Central memory CD8-positive, alpha-beta T cell (primary cell): ENCODE measurements around the gene PPFIA2.

Experiments used
- ATAC-seq: fragments of 150-1000 bp; cut with Tn5 transposase; replicated peaks from 2 replicates; pipeline ENCODE4 v1.10.0; 2022; ENCODE audit warnings: mild to moderate bottlenecking, moderate FRiP score, moderate number of reproducible peaks; ENCODE audit not compliant: poor library complexity, severe bottlenecking; ENCODE audit errors: extremely low read depth
- DNase-seq, 2 donors: peaks; one replicate each; pipeline ENCODE4 v3.0.0; 2021; ENCODE audit warnings: low spot score in 2 of 2
- H3K27ac Mint-ChIP-seq: one replicate; pipeline ENCODE4 v1.8.0; 2022; ENCODE audit warnings: low read depth, mild to moderate bottlenecking, moderate library complexity, mixed read lengths
- H3K27me3 Mint-ChIP-seq: one replicate; pipeline ENCODE4 v1.8.0; 2022; ENCODE audit warnings: mixed read lengths
- H3K36me3 Mint-ChIP-seq: one replicate; pipeline ENCODE4 v1.8.0; 2022; ENCODE audit warnings: mild to moderate bottlenecking, moderate library complexity, mixed read lengths; ENCODE audit not compliant: insufficient read depth
- H3K4me1 Mint-ChIP-seq: one replicate; pipeline ENCODE4 v1.8.0; 2022; ENCODE audit warnings: mixed read lengths
- H3K4me3 Mint-ChIP-seq: one replicate; pipeline ENCODE4 v1.8.0; 2022; ENCODE audit warnings: mild to moderate bottlenecking, moderate library complexity, mixed read lengths
- H3K9me3 Mint-ChIP-seq: one replicate; pipeline ENCODE4 v1.8.0; 2022; ENCODE audit warnings: mixed read lengths

PPFIA2 gene

DNA sequence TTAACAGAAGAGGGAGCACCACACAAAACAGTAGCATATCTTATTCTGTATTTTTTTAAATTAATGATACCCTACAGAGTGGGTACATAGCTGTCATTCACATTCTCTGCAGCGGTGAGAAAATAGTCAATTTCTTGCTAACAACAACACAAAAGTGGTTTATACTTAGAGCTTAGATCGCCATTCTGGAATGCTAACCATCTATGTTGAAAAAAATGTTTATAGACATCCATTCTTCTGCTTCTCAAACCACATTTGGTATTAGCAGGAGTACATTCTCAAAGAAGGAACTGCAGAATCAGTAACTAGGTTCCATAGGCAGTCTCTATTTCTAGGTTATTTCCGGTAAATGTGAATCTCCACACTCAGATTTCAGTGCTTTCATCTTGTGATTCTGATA, 185.9 kb downstream of the PPFIA2 start:
- no peak for DNase-seq
- Mint-ChIP-seq H3K4me1 (no peaks in the 10 kb centered on the region), H3K27ac (no peak overlapping the region), H3K36me3 (no peaks in the 10 kb centered on the region), H3K4me3 (no peak overlapping the region), H3K9me3 (peaks cover 11% of the 10 kb centered on the region), H3K27me3 (no peaks in the 10 kb centered on the region)
- ATAC-seq, result no peak

DNA sequence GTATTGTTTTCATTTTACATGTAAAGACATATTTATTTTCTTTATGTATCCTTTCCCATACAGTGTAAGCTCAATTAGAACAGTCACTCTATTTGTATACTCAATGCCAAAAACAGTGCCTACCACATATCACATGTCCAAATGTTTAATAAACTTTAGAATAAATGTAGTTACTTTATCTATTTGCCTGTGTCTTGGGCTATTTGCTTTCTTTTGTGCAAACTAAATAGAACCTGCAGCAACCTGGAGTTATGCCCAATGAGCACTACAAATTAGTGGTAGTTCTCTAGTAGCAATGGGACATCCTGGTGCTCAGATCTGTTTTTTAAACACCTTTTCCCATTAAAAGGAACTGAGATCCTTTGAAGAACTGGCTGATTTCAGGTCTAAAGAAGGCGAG, 186.7 kb downstream of the PPFIA2 start:
- H3K4me3 Mint-ChIP-seq, result no peak overlapping the region
- ATAC-seq, result no peak
- no peak for DNase-seq
- no peaks in the 10 kb centered on the region for H3K36me3 Mint-ChIP-seq
- H3K4me1 Mint-ChIP-seq, result no peaks in the 10 kb centered on the region
- peaks cover 11% of the 10 kb centered on the region for H3K9me3 Mint-ChIP-seq
- H3K27ac Mint-ChIP-seq, result no peak overlapping the region
- H3K27me3 Mint-ChIP-seq, result no peaks in the 10 kb centered on the region

GRCh38 chr12:81570234-81570633, 188.9 kb downstream of the PPFIA2 start:
- no peak for DNase-seq
- no peak for ATAC-seq
- no peak overlapping the region for H3K27ac Mint-ChIP-seq

GRCh38 chr12:81564237-81564636, 194.9 kb downstream of the PPFIA2 start:
- ATAC-seq (no peak), DNase-seq (no peak)
- Mint-ChIP-seq H3K4me3 (no peak overlapping the region), H3K27ac (no peak overlapping the region), H3K36me3 (no peaks in the 10 kb centered on the region), H3K9me3 (peaks cover 18% of the 10 kb centered on the region), H3K4me1 (no peaks in the 10 kb centered on the region), H3K27me3 (no peaks in the 10 kb centered on the region)

More at GRCh38 chr12:81570234-81570633, 188.9 kb downstream of the PPFIA2 start:
- Mint-ChIP-seq H3K4me3 (no peak overlapping the region), H3K4me1 (no peaks in the 10 kb centered on the region), H3K36me3 (no peaks in the 10 kb centered on the region), H3K27me3 (no peaks in the 10 kb centered on the region), H3K9me3 (peaks cover 15% of the 10 kb centered on the region)

- no peaks in the 10 kb centered on the region for H3K36me3 Mint-ChIP-seq
- DNase-seq, result no peak
- no peak for ATAC-seq
- peaks cover 7% of the 10 kb centered on the region for H3K9me3 Mint-ChIP-seq
- no peak overlapping the region for H3K4me3 Mint-ChIP-seq
- H3K27ac Mint-ChIP-seq, result no peak overlapping the region
- no peaks in the 10 kb centered on the region for H3K27me3 Mint-ChIP-seq
- H3K4me1 Mint-ChIP-seq, result no peaks in the 10 kb centered on the region
Measured at GRCh38 chr12:81558031-81558430, 201.1 kb downstream of the PPFIA2 start.

- H3K27ac Mint-ChIP-seq, result no peak overlapping the region
- no peak for ATAC-seq
- no peaks in the 10 kb centered on the region for H3K4me1 Mint-ChIP-seq
- no peaks in the 10 kb centered on the region for H3K27me3 Mint-ChIP-seq
- H3K36me3 Mint-ChIP-seq, result no peaks in the 10 kb centered on the region
- DNase-seq, result no peak
- H3K4me3 Mint-ChIP-seq, result no peak overlapping the region
- H3K9me3 Mint-ChIP-seq, result peaks cover 16% of the 10 kb centered on the region
Measured at GRCh38 chr12:81546811-81547210, 212.3 kb downstream of the PPFIA2 start.

DNA sequence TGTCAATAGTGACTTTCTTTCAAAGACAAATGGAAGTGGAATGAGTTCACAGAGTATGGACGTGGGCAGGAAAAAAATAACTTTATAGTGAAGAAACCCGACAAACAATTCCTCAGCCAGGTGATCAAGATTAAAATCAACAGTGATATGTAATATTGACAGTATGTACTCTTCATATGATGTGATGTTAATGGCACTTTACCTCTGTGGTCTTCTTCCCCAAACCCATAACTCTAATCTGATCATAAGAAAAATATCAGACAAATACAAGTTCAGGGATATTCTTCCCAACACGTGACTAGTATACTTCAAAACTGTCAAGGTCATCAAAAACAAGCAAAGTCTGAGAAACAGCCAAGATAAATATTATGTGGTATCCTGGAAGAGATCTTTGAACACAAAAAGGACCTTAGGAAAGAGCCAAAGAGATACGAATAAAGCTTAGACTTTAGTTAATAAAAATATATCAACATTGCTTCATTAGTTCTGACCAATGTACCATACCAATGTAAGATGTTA, 215.5 kb downstream of the PPFIA2 start:
- Mint-ChIP-seq H3K27me3 (no peaks in the 10 kb centered on the region), H3K9me3 (peaks cover 11% of the 10 kb centered on the region), H3K4me1 (no peaks in the 10 kb centered on the region), H3K4me3 (no peak overlapping the region), H3K27ac (no peak overlapping the region), H3K36me3 (no peaks in the 10 kb centered on the region)
- no peak for DNase-seq
- ATAC-seq, result no peak

DNA sequence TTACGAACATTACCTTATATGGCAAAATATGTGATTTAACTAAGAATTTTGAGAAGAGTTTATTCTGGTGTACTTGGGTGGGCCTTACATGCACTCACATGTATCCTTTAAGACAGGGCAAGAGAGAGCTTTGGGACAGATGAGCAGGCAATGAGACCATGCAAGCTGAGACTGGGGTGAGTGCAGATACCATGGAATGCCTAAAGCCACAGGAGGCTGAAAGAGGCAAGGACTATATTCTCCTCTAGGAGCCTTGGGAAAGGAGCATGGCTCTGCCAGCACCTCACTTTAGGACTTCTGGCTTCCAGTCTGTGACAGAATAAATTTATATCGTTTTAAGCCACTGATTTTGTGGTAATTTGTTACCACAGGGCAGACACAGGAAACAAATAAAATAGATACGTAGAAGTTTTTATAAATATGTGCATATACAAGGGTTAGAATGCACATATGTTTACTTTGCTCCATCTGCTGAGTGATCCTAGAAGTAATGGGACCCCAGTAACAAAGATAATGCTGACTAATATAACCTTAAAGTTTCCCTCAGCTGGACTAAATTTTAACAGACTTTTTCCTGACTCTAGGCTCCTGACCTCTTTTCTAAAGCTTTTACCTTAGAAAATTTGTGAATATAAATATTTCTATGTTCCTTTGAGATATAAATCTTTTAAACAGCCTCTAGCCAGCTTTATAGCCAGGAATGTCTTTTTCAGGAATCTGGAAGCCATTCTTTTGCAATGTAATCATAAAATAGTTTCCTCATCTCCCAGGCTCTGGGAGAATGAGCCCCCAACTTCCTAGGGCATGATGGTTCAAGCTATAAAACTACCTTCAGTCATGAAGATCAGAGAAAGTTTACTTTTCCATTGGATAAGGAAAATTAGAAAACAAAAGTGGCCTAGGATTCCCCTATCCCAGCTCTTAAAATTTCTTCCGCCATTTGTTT, 216.8 kb downstream of the PPFIA2 start:
- Mint-ChIP-seq H3K36me3 (no peaks in the 10 kb centered on the region), H3K9me3 (peaks cover 18% of the 10 kb centered on the region), H3K27ac (no peak overlapping the region), H3K27me3 (no peaks in the 10 kb centered on the region), H3K4me3 (no peak overlapping the region), H3K4me1 (no peaks in the 10 kb centered on the region)
- DNase-seq (no peak), ATAC-seq (no peak)

DNA sequence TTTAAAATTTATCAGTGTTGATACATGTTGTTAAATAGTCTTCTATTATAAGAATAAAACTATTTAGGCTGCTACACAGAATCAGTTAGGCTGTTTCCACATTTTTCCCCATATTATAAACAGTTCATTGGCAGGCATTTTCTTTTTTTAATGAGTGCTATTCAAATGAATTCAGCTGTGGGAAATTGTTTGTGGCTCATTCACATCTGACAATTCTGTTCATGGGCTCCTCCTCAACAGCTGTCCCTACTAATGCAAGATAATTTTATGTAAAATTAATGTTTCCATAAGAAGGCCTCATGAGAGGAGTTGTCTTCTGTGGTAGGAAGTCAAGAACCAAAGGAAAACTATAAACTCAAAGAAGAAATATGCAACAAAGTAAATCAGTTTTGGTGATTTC, 218.0 kb downstream of the PPFIA2 start:
- DNase-seq, result no peak
- Mint-ChIP-seq H3K27me3 (no peaks in the 10 kb centered on the region), H3K4me1 (no peaks in the 10 kb centered on the region), H3K4me3 (no peak overlapping the region), H3K27ac (no peak overlapping the region), H3K9me3 (peaks cover 18% of the 10 kb centered on the region), H3K36me3 (no peaks in the 10 kb centered on the region)
- ATAC-seq, result no peak

DNA sequence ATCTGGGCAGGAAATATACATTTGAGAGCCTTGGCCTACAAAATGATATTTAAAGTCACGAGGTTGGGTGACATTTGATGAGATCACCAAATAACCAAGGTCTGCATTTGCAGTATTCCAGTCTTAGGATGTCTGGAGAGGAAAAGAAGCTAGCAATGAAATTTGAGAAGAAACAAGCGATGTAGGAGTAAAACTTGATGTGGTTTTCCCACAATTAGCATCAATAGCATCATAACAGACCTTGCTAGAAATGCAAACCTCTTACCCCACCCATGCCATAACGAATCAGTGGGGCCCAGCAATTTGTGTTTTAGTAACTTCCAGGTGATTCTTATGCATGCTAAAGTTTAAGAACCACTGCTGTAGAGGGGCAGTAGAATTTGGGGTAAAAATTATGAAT, 219.9 kb downstream of the PPFIA2 start:
- Mint-ChIP-seq H3K27me3 (no peaks in the 10 kb centered on the region), H3K4me1 (no peaks in the 10 kb centered on the region), H3K4me3 (no peak overlapping the region), H3K9me3 (peaks cover 23% of the 10 kb centered on the region), H3K36me3 (no peaks in the 10 kb centered on the region), H3K27ac (no peak overlapping the region)
- no peak for DNase-seq
- no peak for ATAC-seq

DNA sequence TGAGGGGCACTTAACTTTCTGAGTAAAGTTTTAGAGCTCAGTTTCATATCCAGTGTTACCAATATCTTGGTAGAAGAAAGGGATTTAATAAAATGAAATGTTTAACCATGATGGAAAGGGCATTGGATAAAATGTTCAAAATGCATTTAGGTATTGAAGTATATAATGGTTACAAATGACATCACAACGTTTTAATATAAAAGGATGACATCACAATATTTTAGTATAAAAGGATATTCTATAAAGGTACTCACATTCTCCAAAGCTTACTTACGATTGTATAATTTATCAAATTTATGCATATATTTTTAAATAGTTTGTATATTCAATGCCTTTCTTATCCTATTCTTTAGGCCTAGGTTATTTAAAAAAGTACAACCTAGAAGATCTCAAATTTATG, 226.1 kb downstream of the PPFIA2 start:
- Mint-ChIP-seq H3K27me3 (no peaks in the 10 kb centered on the region), H3K27ac (no peak overlapping the region), H3K4me1 (no peaks in the 10 kb centered on the region), H3K9me3 (peaks cover 23% of the 10 kb centered on the region), H3K4me3 (no peak overlapping the region), H3K36me3 (no peaks in the 10 kb centered on the region)
- DNase-seq, result no peak
- ATAC-seq, result no peak

DNA sequence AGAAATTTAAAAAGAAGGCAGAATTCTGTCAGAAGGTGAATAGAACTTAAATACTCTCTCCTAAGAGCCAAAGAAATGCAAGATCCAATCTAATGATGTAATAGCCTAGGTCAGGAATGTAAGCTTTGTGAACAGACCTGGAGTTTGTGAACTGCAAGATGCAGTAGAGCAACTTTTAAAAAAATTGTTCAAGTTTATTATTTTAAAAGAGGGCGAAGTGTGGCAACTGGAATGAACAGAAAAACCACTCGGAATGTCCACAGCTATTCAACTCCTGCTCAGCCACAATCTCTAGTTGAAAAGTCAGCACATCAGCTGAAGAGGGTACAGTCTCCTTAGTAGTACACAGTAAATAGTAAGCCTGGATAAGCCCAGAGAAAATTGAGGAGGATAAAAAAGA, 228.8 kb downstream of the PPFIA2 start:
- Mint-ChIP-seq H3K4me3 (no peak overlapping the region), H3K36me3 (no peaks in the 10 kb centered on the region), H3K4me1 (no peaks in the 10 kb centered on the region)

More for the DNA sequence above, 228.8 kb downstream of the PPFIA2 start:
- Mint-ChIP-seq H3K9me3 (peaks cover 27% of the 10 kb centered on the region), H3K27me3 (no peaks in the 10 kb centered on the region), H3K27ac (no peak overlapping the region)
- DNase-seq (no peak), ATAC-seq (no peak)
